H1 (cell line): ENCODE results near the gene NAXE. TPM values are rescaled to one million over a fixed set of nuclear protein-coding genes. Genes with fewer than 3 reads are reported as not detected.

Experiments
- ATF2 ChIP-seq: IDR thresholded peaks from 2 replicates; pipeline ENCODE4 v1.6.1; 2012; ENCODE audit warnings: low read length, inconsistent platforms
- CBX5 ChIP-seq: fragments of 300-800, 300-1000 bp; sonication (generic); IDR thresholded peaks from 2 replicates; pipeline ENCODE4 v1.7.1; 2016; ENCODE audit warnings: antibody characterized with exemption, low read length, low read depth
- CBX8 ChIP-seq: fragments of 300-800, 300-1000 bp; sonication (generic); IDR thresholded peaks from 2 replicates; pipeline ENCODE4 v1.7.1; 2016; ENCODE audit warnings: low read depth, low read length, borderline replicate concordance
- CTBP2 ChIP-seq: IDR thresholded peaks from 2 replicates; pipeline ENCODE4 v1.7.0; 2011; ENCODE audit warnings: borderline replicate concordance, mild to moderate bottlenecking, moderate library complexity, mixed read lengths, low read length; ENCODE audit not compliant: insufficient read depth, insufficient read length
- EGR1 ChIP-seq: IDR thresholded peaks from 2 replicates; pipeline ENCODE4 v1.6.1; 2011; ENCODE audit warnings: low read depth, low read length, borderline replicate concordance
- GABPA ChIP-seq: IDR thresholded peaks from 2 replicates; pipeline ENCODE4 v1.6.1; 2011; ENCODE audit warnings: mild to moderate bottlenecking, low read length, moderate library complexity, borderline replicate concordance; ENCODE audit not compliant: insufficient read depth
- GTF2F1 ChIP-seq: IDR thresholded peaks from 2 replicates; pipeline ENCODE4 v1.6.1; 2012; ENCODE audit warnings: low read depth, low read length, improper control_type of control experiment, borderline replicate concordance
- HDAC6 ChIP-seq: IDR thresholded peaks from one replicate; pipeline ENCODE4 v1.7.1; 2012; ENCODE audit warnings: low read depth, mild to moderate bottlenecking, inconsistent platforms, low read length, moderate library complexity
- JUND ChIP-seq: IDR thresholded peaks from 2 replicates; pipeline ENCODE4 v1.6.1; 2011; ENCODE audit warnings: mild to moderate bottlenecking, improper control_type of control experiment, low read length
- KDM4A ChIP-seq: IDR thresholded peaks from one replicate; pipeline ENCODE4 v1.7.1; 2012; ENCODE audit warnings: low read depth, mild to moderate bottlenecking, moderate library complexity, low read length, inconsistent platforms; ENCODE audit not compliant: severe bottlenecking
- PHF8 ChIP-seq: fragments of 200-600 bp; sonication (generic); conservative IDR thresholded peaks from 2 replicates; pipeline ENCODE4 v1.7.1; 2012; ENCODE audit warnings: low read depth, mild to moderate bottlenecking, inconsistent platforms, low read length, moderate library complexity
- POLR2A ChIP-seq, 2 experiments: IDR thresholded peaks; 1 replicate in 1 of 2; 2 replicates in 1 of 2; pipeline ENCODE4 v1.6.1; 2011; ENCODE audit warnings: low read depth in 2 of 2, low read length in 2 of 2, mild to moderate bottlenecking in 2 of 2; ENCODE audit errors: control extremely low read depth in 1 of 2
- RBBP5 ChIP-seq: IDR thresholded peaks from 2 replicates; pipeline ENCODE4 v1.7.1; 2012; ENCODE audit warnings: low read depth, mild to moderate bottlenecking, inconsistent platforms, low read length, moderate library complexity, borderline replicate concordance
- SAP30 ChIP-seq: fragments of 300-600 bp; sonication (generic); IDR thresholded peaks from 2 replicates; pipeline ENCODE4 v1.7.1; 2012; ENCODE audit warnings: low read length, moderate library complexity, mild to moderate bottlenecking, inconsistent platforms; ENCODE audit not compliant: insufficient read depth, insufficient replicate concordance
- SIN3A ChIP-seq, 2 experiments: IDR thresholded peaks in 1 of 2; conservative IDR thresholded peaks in 1 of 2; 2 replicates each; pipeline ENCODE4 v1.6.1; 2011 to 2012; ENCODE audit warnings: low read length in 2 of 2, improper control_type of control experiment in 1 of 2, low read depth in 1 of 2, mild to moderate bottlenecking in 1 of 2
- SIX5 ChIP-seq: IDR thresholded peaks from 2 replicates; pipeline ENCODE4 v1.6.1; 2011; ENCODE audit warnings: mild to moderate bottlenecking, low read depth, low read length
- SUZ12 ChIP-seq: fragments of 200-600 bp; sonication (generic); IDR thresholded peaks from 2 replicates; pipeline ENCODE4 v1.6.1; 2012; ENCODE audit warnings: mild to moderate bottlenecking, inconsistent platforms, low read length, moderate library complexity, mixed read lengths
- TAF1 ChIP-seq: IDR thresholded peaks from 2 replicates; pipeline ENCODE4 v1.6.1; 2011; ENCODE audit warnings: mild to moderate bottlenecking, low read depth, low read length
- TAF7 ChIP-seq: optimal IDR thresholded peaks from 2 replicates; pipeline ENCODE3; 2011; ENCODE audit warnings: low read depth, mild to moderate bottlenecking, inconsistent platforms, low read length, moderate library complexity, borderline replicate concordance
- TEAD4 ChIP-seq: IDR thresholded peaks from 2 replicates; pipeline ENCODE4 v1.6.1; 2012; ENCODE audit warnings: low read depth, low read length, inconsistent platforms, mixed read lengths
- ZNF274 ChIP-seq: IDR thresholded peaks from 2 replicates; pipeline ENCODE4 v1.7.0; 2012; ENCODE audit warnings: low read length, borderline replicate concordance; ENCODE audit errors: extremely low read depth
- polyA plus RNA-seq, 7 experiments: library from polyadenylated mRNA; depleted of rRNA in 3 of 7; stranded (reverse) in 5 of 7; unstranded in 2 of 7; fragments of >200 nt in 5 of 7; fragments of 200-250 nt in 2 of 7; gene quantifications; 1 replicate in 5 of 7; 2 replicates in 1 of 7; 4 replicates in 1 of 7; pipeline versions ENCODE4 v1.2.1 to v1.2.3, GENCODE V29; 2011 to 2013; ENCODE audit warnings: missing spikeins in 2 of 7, mixed read lengths in 2 of 7
- total RNA-seq: library from RNA; stranded (reverse); fragmentation: NEBNext Ultra II Directional; extraction: Animal tissue kit (Norgen Biotek cat#: 25700); gene quantifications from 2 replicates; pipeline ENCODE4 v1.2.1, GENCODE V29; 2021
- TF ChIP-seq, protein P1 (sequence below): IDR thresholded peaks from 2 replicates; pipeline ENCODE4 v1.6.1; 2012; ENCODE audit warnings: inconsistent platforms

The NAXE gene
- total and polyA plus RNA-seq, 2 of the 8 experiments (the other 6 are each of a cell fraction or from before 2014, with no cell fraction given), result 73.1 to 74.3 TPM

DNA sequence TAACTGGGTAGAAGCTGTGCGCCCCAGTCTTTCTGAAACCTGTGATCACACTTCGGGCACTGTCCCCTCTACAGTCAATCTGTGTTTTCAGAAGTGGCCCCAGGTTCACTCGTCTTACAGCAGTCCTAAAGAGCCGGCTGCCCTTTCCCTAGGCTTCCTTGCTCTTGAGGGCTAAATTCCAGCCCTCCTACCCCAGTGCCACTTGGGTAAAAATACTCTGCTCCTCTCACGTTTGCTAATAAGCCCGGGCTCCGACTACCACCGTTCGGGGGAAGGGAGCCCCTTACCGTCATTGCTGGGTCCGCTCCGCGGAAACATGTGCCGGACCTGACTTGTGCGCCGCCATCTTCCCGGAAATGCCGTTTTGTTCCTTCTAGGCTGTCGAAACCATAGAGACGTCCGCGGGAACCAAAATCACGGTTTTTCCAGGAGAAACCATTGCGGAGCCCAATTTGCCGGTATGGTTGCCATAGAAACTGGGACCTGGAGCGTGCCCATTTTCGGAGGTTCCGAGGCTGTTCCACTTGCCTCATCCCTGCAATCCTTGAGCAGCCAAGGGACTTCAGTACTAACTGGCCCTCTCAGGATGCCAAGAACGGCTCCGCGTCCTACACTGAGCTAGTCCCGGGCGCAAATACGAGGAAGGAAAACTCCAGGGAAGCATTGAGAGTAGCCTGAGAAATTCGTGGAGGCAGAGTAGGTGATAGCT, 9.7 kb downstream of the NAXE start, which contains the start of gene GPATCH4 (continued):
- TF ChIP-seq TAF7 (peak; percentile 92), HDAC6 (no peak), ATF2 (peak; percentile 74), TAF1 (peak; percentile 96), SUZ12 (no peak), ZNF274 (no peak), RBBP5 (peak; percentile 19; the same call in 1 of the 2 replicates), POLR2A (IDR thresholded peaks at IDR 0.05; ENCODE audit: control extremely low read depth in 1 of 2, low read depth in 2 of 2, low read length in 2 of 2) (peak; percentile 66 to 80; a peak in 2 of 3 replicates), CBX8 (no peak), SAP30 (peak; percentile 99), GTF2F1 (peak; percentile 48; the same call in 1 of the 2 replicates), TEAD4 (peak; percentile 69; the same call in 1 of the 2 replicates), CTBP2 (no peak), EGR1 (peak; percentile 70), JUND (peak; percentile 5; the same call in 1 of the 2 replicates), SIX5 (no peak), PHF8 (peak; percentile 85), SIN3A (conservative IDR thresholded peaks at IDR 0.05 in 1 of 2, IDR thresholded peaks at IDR 0.05 in 1 of 2; ENCODE audit: low read depth in 1 of 2, low read length in 2 of 2) (peak; percentile 93 to 96), GABPA (peak; percentile 81; the same call in 1 of the 2 replicates), CBX5 (no peak), KDM4A (peak; percentile 42)
- TF ChIP-seq, protein P1, sequence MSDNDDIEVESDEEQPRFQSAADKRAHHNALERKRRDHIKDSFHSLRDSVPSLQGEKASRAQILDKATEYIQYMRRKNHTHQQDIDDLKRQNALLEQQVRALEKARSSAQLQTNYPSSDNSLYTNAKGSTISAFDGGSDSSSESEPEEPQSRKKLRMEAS, result peak; percentile 98
